K562 (cell line): ENCODE data around the gene SAFB. TPM values are rescaled to one million over a fixed set of nuclear protein-coding genes. Genes with fewer than 3 reads are reported as not detected.
A peak's percentile ranks its signal among the peaks of the same experiment; 100 is the strongest.

Experiments used
- ATAC-seq: fragments of 200-7000 bp; cut with Tn5 transposase; 3 replicates; pipeline ENCODE4 v1.9.1; 2020; ENCODE audit warnings: moderate library complexity
- BruUV-seq: library from RNA; stranded (reverse); fragments of 400-500 nt; replicated peaks from 2 replicates; lab custom pipeline; 2021; lab: Mats Ljungman, UMichigan
- CTCF ChIA-PET: fragments of 300-600 bp; formaldehyde crosslinking; extraction: SDS; loops from one replicate; lab custom pipeline; 2021; ENCODE audit warnings: low intra/inter-chr PET ratio; lab: Yijun Ruan, JAX
- POLR2A ChIA-PET: fragments of 300-600, 350-650 bp; sonication (Branson Sonifier 250); formaldehyde crosslinking; extraction: SDS; loops from one replicate; lab custom pipeline; 2021; ENCODE audit warnings: antibody characterized with exemption, inconsistent platforms; lab: Yijun Ruan, JAX
- DNase-seq, 4 experiments: peaks; one replicate each; pipeline versions ENCODE4 v3.0.0 to v3.0.0-alpha.2; 2011 to 2018; ENCODE audit warnings: low spot score in 3 of 4, mixed read lengths in 3 of 4; ENCODE audit errors: extremely low read depth in 1 of 4
- FAIRE-seq: peaks from 2 replicates; lab custom pipeline; 2011; peaks lifted over from hg19 to GRCh38; lab: Jason Lieb, UNC
- H2AFZ ChIP-seq: 2 replicates; pipeline ENCODE4 v1.6.0; 2011; ENCODE audit warnings: low read depth, low read length, control low read depth, inconsistent platforms
- H3K27ac ChIP-seq: fragments of 200-600 bp; 3 replicates; pipeline ENCODE4 v1.8.0; 2011; ENCODE audit warnings: low read depth, mild to moderate bottlenecking, control low read depth, inconsistent platforms, low read length, moderate library complexity, mixed read lengths; ENCODE audit errors: extremely low read depth
- H3K27me3 ChIP-seq, 2 experiments: fragments of 300-600 bp in 1 of 2; 2 replicates in 1 of 2; 3 replicates in 1 of 2; pipeline versions ENCODE4 v1.6.0 to v1.8.0; 2011; ENCODE audit warnings: inconsistent platforms in 2 of 2, low read length in 2 of 2, mild to moderate bottlenecking in 1 of 2, mixed read lengths in 1 of 2, moderate library complexity in 1 of 2; ENCODE audit not compliant: control insufficient read depth in 2 of 2, insufficient read depth in 2 of 2
- H3K36me3 ChIP-seq: fragments of 300-600 bp; 3 replicates; pipeline ENCODE4 v1.8.0; 2011; ENCODE audit warnings: mild to moderate bottlenecking, low read length, inconsistent platforms; ENCODE audit not compliant: control insufficient read depth, insufficient read depth
- H3K4me1 ChIP-seq, 2 experiments: fragments of 200-600 bp in 1 of 2; replicated peaks in 1 of 2; 2 replicates in 1 of 2; 3 replicates in 1 of 2; pipeline versions ENCODE4 v1.5.1 to v1.8.0; 2011; ENCODE audit warnings: inconsistent platforms in 2 of 2, low read length in 2 of 2, mild to moderate bottlenecking in 1 of 2, mixed read lengths in 1 of 2, moderate library complexity in 1 of 2; ENCODE audit not compliant: control insufficient read depth in 2 of 2, insufficient read depth in 2 of 2
- H3K4me2 ChIP-seq: 2 replicates; pipeline ENCODE4 v1.6.1; 2011; ENCODE audit warnings: low read length, control low read depth, inconsistent platforms, mixed read lengths; ENCODE audit not compliant: insufficient read depth
- H3K4me3 ChIP-seq: fragments of 200-600 bp; sonication (generic), shearing (Covaris generic); 2 replicates; pipeline ENCODE4 v1.5.1; 2016; ENCODE audit warnings: control low read depth, inconsistent platforms
- H3K79me2 ChIP-seq: fragments of 200-600 bp; 3 replicates; pipeline ENCODE4 v1.8.0; 2011; ENCODE audit warnings: low read length, inconsistent platforms; ENCODE audit not compliant: control insufficient read depth, insufficient read depth
- H3K9ac ChIP-seq, 2 experiments: 2 replicates each; pipeline versions ENCODE4 v1.6.0 to v1.6.1; 2011; ENCODE audit warnings: low read depth in 2 of 2, low read length in 2 of 2, control low read depth in 1 of 2, inconsistent platforms in 1 of 2, mild to moderate bottlenecking in 1 of 2, mixed read lengths in 1 of 2; ENCODE audit not compliant: insufficient read depth in 1 of 2
- H3K9me1 ChIP-seq: one replicate; pipeline ENCODE4 v1.6.0; 2011; ENCODE audit warnings: inconsistent platforms, mild to moderate bottlenecking, low read length, moderate library complexity; ENCODE audit not compliant: control insufficient read depth, insufficient read depth
- H3K9me3 ChIP-seq: replicated peaks from 2 replicates; pipeline ENCODE4 v1.5.1; 2011; ENCODE audit warnings: low read depth, low read length, inconsistent platforms; ENCODE audit not compliant: control insufficient read depth, insufficient read depth
- H4K20me1 ChIP-seq: replicated peaks from 2 replicates; pipeline ENCODE4 v1.6.1; 2011; ENCODE audit warnings: low read length, inconsistent platforms, mixed read lengths; ENCODE audit not compliant: control insufficient read depth, insufficient read depth
- BCOR ChIP-seq: fragments of 450-650 bp; IDR thresholded peaks from 2 replicates; pipeline ENCODE4 v1.6.1; 2016
- HCFC1 ChIP-seq: IDR thresholded peaks from 2 replicates; pipeline ENCODE4 v1.6.1; 2012; ENCODE audit warnings: low read depth, low read length, improper control_type of control experiment
- NFIX ChIP-seq: fragments of 250-450 bp; sonication (Bioruptor Pico); IDR thresholded peaks from 2 replicates; pipeline ENCODE4 v1.4.0; 2020; ENCODE audit warnings: low read depth, mild to moderate bottlenecking, moderate library complexity
- RBM25 ChIP-seq: fragments of 200-400 bp; formaldehyde crosslinking; IDR thresholded peaks from 2 replicates; pipeline ENCODE4 v1.6.1; 2018; ENCODE audit warnings: low read length, low read depth, moderate library complexity; ENCODE audit not compliant: severe bottlenecking
- SRSF7 ChIP-seq: fragments of 200-400 bp; formaldehyde crosslinking; optimal IDR thresholded peaks from 2 replicates; pipeline ENCODE3; 2017; ENCODE audit warnings: mild to moderate bottlenecking, low read depth, low read length
- ZFP36 ChIP-seq: fragments of 150-350 bp; IDR thresholded peaks from 2 replicates; pipeline ENCODE4 v1.6.1; 2018; ENCODE audit warnings: low read length, low read depth; ENCODE audit not compliant: partially characterized antibody
- ZNF263 ChIP-seq: sonication (generic); formaldehyde crosslinking; IDR thresholded peaks from 2 replicates; pipeline ENCODE4 v1.8.0; 2022; ENCODE audit warnings: mild to moderate bottlenecking, missing genetic modification reagents, borderline replicate concordance
- WGBS: fragments of 100-300 bp; shearing (Covaris generic); methylation state at CpG from one replicate; pipeline ENCODE4 v1.1.6; 2016; ENCODE audit warnings: low coverage, mixed read lengths; ENCODE audit not compliant: insufficient coverage; ENCODE audit errors: missing lambda C conversion rate; 5-methylcytosine and 5-hydroxymethylcytosine counted together
- in situ Hi-C: fragments of 300-500 bp; cut with MboI; formaldehyde crosslinking; loops from 4 replicates; pipeline ENCODE4 v1.15.0; 2018; ENCODE audit warnings: inconsistent platforms, mixed read lengths
- intact Hi-C: fragments of 100-400 bp; cut with micrococcal nuclease; formaldehyde crosslinking; loops from 2 replicates; pipeline ENCODE4 v1.14.2; 2022
- polyA plus RNA-seq, 8 experiments: library from polyadenylated mRNA; depleted of rRNA in 4 of 8; stranded (reverse) in 5 of 8; unstranded in 3 of 8; fragments of >200 nt; fragmentation: Nextera tagmentation in 2 of 8; fragmentation: Illumina TruSeq in 1 of 8; extraction: Ambion mirVana in 2 of 8; extraction: Trizol in 1 of 8; gene quantifications; 2 replicates each; pipeline versions ENCODE4 v1.2.1 to v1.2.3, GENCODE V29; 2011 to 2014; ENCODE audit warnings: inconsistent platforms in 1 of 8, missing spikeins in 1 of 8
- total RNA-seq, 7 experiments: library from RNA; depleted of rRNA in 6 of 7; stranded (reverse); fragments of >200 nt in 6 of 7; fragmentation: Illumina TruSeq in 2 of 7; extraction: Trizol in 2 of 7; gene quantifications; 2 replicates each; pipeline versions ENCODE4 v1.2.1 to v1.2.3, GENCODE V29; 2011 to 2021; ENCODE audit warnings: low replicate concordance in 1 of 7

SAFB gene
- total and polyA plus RNA-seq, 9 of the 15 experiments (the other 6 are each of a cell fraction or from before 2014, with no cell fraction given): 1.1 to 151 (median 83.1) TPM

DNA sequence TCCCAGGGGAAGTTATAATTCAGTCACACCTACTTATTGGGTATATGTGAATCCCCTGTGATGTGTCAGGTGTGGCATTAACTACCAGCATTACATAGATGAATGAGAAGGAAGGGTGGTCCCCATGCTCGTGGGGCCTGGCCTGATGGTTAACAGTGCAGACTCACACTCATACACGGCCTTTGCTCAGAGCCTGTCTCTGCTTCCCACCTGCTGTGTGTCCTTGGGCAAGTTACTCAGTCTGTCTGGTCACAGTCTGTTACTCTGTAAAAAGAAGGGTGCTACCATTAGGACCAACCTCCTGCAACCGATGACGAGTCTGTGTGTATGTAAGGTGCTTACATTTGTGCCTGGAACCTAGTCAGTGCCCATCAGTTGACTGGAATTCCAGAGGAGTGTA lies 23.8 kb downstream of the SAFB start:
- in situ Hi-C loops: no loop called here
- no peak overlapping the region for H2AFZ ChIP-seq
- WGBS: 98% methylated on average over 4 of the region's 4 CpGs
- no peaks in the 10 kb centered on the region for H3K4me1 ChIP-seq
- H3K9me1 ChIP-seq: peaks cover 6% of the 10 kb centered on the region
- ChIA-PET POLR2A (interaction anchor here (0.7 kb wide), 1 partner anchor 517 kb away, joined by 3 read pairs; no protein-coding TSS in a partner anchor), CTCF (no interaction called here)
- no peak for TF ChIP-seq HCFC1
- TF ChIP-seq BCOR: peak; percentile 39; the same call in 1 of the 2 replicates
- TF ChIP-seq ZFP36: peak; percentile 59
- TF ChIP-seq NFIX: no peak
- peak; percentile 76 for TF ChIP-seq RBM25
- no TSS peak for BruUV-seq
- DNase-seq (no peak), ATAC-seq (no peak), FAIRE-seq (no peak)
- no peak overlapping the region for H3K9ac ChIP-seq
- H3K36me3 ChIP-seq: peaks cover 91% of the 10 kb centered on the region
- H3K79me2 ChIP-seq: peaks cover 54% of the 10 kb centered on the region
- H3K9me3 ChIP-seq: no peaks in the 10 kb centered on the region
- intact Hi-C loops: no loop called here
- H3K27ac ChIP-seq: no peak overlapping the region
- H3K4me2 ChIP-seq: no peak overlapping the region
- H3K27me3 ChIP-seq: no peaks in the 10 kb centered on the region
- H4K20me1 ChIP-seq: peaks cover 24% of the 10 kb centered on the region
- no peak overlapping the region for H3K4me3 ChIP-seq

DNA sequence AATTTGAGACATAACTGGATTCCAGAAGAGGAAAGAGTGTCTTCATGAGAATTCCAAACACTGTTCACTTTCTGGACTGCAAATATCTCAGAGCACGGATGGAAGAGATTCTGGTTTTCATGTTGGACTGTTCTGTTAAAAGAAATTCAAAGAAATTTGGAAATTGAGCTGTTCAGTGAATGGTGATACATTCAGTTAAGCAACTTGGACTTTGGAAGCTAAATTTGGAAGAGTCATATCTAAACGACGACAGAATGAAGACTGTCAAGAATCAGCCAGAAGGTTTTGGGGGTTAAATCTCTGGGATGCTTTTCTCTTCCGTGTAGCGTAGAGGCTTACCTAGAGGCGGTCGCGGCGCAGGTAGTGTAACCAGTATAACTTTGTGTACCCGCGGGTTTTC lies 25.6 kb downstream of the SAFB start:
- in situ Hi-C loops: no loop called here
- no peak for ATAC-seq
- peak; percentile 75 for FAIRE-seq
- 96% methylated on average over 9 of the region's 11 CpGs for WGBS
- peaks cover 37% of the 10 kb centered on the region for H3K79me2 ChIP-seq
- no peaks in the 10 kb centered on the region for H3K9me3 ChIP-seq
- H3K4me1 ChIP-seq: no peaks in the 10 kb centered on the region
- DNase-seq: no peak
- BruUV-seq: no TSS peak
- no peaks in the 10 kb centered on the region for H3K9me1 ChIP-seq
- CTCF ChIA-PET: no interaction called here
- H2AFZ ChIP-seq: no peak overlapping the region
- peaks cover 13% of the 10 kb centered on the region for H4K20me1 ChIP-seq
- H3K27me3 ChIP-seq: no peaks in the 10 kb centered on the region
- H3K9ac ChIP-seq: no peak overlapping the region
- no peak overlapping the region for H3K4me2 ChIP-seq
- H3K36me3 ChIP-seq: peaks cover 91% of the 10 kb centered on the region
- TF ChIP-seq ZNF263 (CRISPR knock-in tag): no peak
- TF ChIP-seq SRSF7: no peak
- TF ChIP-seq, all 486 proteins: peak for 0
- intact Hi-C loops: no loop called here
- no peak overlapping the region for H3K27ac ChIP-seq
- no peak overlapping the region for H3K4me3 ChIP-seq
- POLR2A ChIA-PET: interaction anchor here (1.0 kb wide), 1 partner anchor 11 kb away, joined by 4 read pairs; no protein-coding TSS in a partner anchor
